GM18499 (cell line): ENCODE data around the gene ATP2C1.
"Not testable (repeated sequence)": the region's sequence is repeated elsewhere in the genome, so short reads cannot be mapped to it uniquely, and the experiment has no call there.

Source experiments
- ATAC-seq: cut with Tn5 transposase; IDR thresholded peaks from one replicate; pipeline ENCODE4 v1.9.1; 2021; ENCODE audit warnings: moderate number of reproducible peaks; ENCODE audit not compliant: insufficient read depth, unreplicated experiment

The ATP2C1 gene

DNA sequence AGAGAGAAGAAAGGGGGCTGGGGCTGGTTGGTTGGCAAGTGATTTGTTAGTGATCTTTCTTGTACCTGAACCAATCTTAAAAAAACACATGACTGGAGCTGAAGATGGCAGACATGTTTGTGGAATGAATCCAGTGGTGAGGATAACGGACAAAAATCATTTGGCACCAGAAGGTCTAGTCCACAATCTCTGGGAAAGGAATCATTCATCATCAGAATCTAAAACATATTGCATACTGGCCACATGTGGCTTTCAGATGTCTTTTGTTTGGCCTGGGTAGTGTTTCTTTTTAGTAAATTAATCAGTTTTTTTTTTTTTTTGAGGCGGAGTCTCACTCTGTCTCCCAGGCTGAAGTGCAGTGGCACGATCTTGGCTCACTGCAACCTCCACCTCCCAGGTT, 137.8 kb downstream of the ATP2C1 start:
- ATAC-seq: no peak

DNA sequence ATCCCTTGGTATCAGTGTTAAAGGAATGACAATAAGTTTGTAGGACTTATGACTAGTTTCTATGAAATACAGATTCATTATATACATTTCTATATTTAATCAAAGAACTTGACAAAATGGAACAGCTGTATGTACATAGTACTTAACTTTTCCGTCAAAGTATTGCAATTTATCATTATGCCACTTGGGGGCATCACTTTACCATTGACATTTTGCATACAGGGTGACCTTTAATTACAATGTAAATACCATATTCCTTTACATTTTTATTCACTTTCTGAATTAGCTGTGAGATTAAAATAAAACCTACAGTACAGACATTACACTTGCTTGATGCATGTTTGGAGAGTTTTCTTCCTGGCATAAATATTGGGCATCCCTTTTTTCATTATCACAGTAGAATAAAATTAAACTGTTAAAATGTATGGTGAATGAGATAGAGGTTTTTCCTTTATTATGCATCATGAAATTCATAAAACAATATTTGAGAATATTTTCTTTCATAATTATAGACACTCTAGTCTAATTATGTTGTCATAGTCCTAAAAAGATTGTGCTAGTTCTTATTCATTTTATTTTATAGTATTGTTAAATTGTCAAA, 139.7 kb downstream of the ATP2C1 start:
- ATAC-seq: no peak

DNA sequence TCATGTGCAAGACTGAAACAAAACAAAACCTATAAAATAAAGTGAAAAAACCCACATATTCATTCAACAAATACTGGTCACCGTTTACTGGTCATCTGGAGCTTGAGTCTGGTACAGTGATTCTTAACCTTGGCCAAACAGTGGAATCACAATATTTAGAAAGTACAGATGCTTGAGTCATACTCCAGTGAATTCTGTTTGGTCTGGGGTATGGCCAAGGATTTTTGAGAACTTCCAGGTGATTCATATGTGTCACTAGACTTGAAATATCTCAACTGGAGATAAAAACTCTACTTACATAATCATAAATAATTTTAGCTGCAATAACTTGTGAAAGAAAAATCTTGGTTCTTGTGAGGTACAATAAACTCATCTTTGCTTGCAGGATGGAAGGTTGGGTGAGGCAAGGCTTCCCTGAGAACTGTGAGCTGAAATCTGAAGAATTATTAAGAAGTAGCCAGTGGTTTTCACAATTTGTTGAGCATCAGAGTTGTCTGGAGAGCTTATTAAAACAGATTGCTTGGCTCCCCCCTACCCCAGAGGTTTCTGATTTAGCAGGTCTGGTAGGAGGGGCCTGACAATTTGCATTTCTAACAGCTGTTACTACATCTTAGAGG, 142.4 kb downstream of the ATP2C1 start:
- no peak for ATAC-seq

DNA sequence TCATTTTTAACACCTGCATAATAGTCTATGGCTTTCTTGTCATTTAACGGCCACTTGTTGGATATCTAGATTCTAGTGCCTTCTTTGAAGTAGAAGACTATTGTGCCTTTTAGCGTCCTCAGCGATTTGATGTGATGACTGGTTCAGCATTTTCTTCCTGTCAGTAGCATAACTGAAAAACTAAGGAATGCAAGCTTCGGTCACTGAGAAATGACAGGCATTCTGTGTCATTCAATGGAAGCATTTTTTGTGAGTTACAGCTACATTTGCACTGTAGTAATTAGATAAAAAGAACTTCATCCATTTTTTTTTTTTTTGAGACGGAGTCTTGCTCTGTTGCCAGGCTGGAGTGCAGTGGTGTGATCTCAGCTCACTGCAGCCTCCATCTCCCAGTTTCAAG, 143.1 kb downstream of the ATP2C1 start:
- no peak for ATAC-seq

DNA sequence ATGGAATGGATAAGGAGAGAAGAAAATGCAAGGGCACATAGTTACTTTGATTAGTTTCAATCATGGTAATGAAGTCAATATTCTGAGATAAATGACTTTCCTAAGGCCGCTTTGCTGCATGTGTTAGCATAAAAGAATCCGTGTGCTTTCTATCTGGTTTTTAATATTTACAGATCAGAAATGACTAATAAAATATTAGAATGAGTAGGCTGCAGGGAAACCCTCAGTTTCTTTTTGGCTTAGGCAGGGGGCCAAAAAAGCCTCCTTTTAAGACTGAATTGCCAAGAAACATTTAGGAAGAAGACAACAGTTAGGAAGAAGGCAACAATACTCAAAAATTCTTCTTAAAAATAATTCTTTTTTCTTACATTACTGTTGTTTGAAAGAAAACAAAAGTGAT, 144.4 kb downstream of the ATP2C1 start:
- ATAC-seq: no peak

DNA sequence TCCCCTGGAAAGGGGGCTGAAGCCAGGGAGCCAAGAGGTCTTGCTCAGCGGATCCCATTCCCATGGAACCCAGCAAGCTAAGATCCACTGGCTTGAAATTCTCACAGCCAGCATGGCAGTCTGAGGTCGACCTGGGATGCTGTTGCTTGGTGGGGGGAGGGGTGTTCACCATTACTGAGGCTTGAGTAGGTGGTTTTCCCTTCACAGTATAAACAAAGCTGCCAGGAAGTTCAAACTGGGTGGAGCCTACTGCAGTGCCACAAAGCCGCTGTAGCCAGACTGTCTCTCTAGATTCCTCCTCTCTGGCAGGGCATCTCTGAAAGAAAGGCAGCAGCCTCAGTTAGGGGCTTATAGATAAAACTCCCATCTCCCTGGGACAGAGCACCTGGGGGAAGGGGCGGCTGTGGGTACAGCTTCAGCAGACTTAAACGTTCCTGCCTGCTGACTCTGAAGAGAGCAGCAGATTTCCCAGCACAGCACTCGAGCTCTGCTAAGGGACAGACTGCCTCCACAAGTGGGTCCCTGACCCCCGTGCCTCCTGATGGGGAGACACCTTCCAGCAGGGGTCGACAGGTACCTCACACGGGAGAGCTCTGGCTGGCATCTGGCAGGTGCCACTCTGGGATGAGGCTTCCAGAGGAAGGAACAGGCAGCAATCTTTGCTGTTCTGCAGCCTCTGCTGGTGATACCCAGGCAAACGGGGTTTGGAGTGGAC, 148.5 kb downstream of the ATP2C1 start:
- not testable (repeated sequence) for ATAC-seq

DNA sequence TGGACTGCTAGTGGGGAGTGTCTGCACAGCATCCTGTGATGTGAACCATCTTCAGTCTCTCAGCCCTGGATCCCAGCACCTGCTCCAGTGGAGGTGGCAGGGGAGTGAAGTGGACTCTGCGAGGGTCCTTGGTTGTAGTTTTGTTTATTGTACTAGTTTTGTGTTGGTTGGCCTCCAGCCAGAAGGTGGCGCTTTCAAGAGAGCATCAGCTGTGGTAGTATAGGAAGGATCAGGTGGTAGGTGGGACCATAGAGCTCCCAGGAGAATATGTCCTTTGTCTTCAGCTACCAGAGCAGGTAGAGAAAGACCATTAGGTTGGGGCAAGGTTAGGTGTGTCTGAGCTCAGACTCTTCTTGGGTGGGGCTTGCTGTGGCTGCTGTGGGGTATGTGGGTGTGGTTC, 153.7 kb downstream of the ATP2C1 start:
- no peak for ATAC-seq

DNA sequence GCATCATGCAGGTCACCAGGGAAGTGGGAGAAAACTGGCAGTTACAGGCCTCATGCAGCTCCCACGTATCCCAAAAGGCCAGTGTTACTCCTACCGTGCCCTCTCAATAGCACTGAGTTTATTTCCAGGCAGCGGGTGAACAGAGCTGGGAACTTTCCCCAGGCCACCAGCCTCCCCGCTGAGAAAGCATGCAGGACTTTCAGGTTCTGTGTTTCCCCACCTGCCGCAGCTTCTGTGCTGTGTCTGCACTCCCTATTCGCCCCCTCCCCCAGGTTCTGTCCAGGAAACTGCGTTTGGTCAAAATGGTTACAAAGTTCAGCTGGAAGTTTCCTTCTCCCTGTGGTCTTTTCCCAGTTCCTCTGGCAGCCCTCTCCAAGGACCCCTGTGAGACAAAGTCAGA, 154.1 kb downstream of the ATP2C1 start:
- ATAC-seq: no peak

DNA sequence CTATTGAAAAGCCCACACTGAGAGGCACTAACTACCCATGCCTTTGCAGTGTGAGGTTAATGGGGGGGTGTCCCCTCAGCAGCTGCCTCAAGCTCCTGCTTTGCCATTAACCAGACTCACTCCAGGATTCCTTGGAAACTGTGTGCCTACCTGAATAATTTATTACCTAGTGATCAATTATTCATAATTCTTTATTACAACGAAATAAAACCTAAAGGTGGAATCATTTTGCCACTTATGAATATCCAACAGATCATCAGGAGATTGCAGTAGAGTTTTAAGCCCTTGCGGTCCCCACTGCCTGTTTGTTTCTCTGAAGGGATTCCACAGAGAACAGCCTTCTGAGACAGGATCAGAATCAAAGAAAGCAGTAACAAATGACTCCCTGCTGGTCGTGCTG, 156.1 kb downstream of the ATP2C1 start:
- ATAC-seq: no peak

DNA sequence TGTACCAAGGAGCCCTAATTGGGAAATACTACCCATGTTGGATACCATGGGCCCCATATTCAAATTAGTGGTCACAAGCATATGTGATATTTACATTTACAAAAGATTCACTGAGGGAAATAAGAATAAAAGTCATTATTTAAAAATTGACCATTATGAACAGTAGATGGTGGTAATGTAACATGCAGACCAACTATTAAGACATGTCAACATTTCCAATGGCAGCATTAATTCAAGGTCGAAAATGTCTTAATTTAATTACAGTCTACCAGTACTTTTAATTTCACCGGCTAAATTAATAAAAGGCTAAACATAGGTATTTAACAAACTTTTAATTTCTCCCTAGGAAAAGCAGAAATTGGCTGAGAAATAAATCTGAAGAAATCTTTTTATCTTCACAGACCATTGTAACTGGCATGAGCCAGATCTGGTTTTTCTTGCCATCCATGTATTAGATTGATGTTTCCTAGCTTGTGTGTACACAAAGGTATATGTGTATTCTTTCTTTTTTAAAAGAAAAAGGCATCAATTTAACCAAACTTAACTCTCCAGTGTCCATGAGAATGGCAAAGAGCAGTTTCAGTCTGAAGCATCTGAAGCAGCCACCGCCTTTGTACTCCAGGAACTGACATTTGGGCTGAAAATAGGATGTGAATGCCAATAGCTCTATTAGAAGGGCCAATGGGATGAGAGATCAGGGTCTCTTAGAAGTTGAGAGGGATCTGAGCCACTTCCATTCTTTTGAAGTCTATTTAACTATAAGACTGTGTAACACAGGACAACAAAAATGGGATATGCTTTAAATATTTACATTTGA, 159.4 kb downstream of the ATP2C1 start:
- no peak for ATAC-seq
